Fibroblast of lung (primary cell): Measurements from ENCODE around the gene TTC23.

ENCODE experiments used
- EZH2 ChIP-seq: IDR thresholded peaks from 2 replicates; pipeline ENCODE4 v1.5.1; 2012; ENCODE audit warnings: low read length, control low read depth, mild to moderate bottlenecking; ENCODE audit errors: missing control alignments
- TF ChIP-seq, protein P1 (sequence below), 2 donors: IDR thresholded peaks in 1 of 2; conservative IDR thresholded peaks in 1 of 2; 1 replicate in 1 of 2; 2 replicates in 1 of 2; pipeline ENCODE4 v1.5.1; 2011 to 2012; ENCODE audit warnings: low read length in 2 of 2, control low read depth in 1 of 2, inconsistent platforms in 1 of 2, low read depth in 1 of 2, mild to moderate bottlenecking in 1 of 2

DNA sequence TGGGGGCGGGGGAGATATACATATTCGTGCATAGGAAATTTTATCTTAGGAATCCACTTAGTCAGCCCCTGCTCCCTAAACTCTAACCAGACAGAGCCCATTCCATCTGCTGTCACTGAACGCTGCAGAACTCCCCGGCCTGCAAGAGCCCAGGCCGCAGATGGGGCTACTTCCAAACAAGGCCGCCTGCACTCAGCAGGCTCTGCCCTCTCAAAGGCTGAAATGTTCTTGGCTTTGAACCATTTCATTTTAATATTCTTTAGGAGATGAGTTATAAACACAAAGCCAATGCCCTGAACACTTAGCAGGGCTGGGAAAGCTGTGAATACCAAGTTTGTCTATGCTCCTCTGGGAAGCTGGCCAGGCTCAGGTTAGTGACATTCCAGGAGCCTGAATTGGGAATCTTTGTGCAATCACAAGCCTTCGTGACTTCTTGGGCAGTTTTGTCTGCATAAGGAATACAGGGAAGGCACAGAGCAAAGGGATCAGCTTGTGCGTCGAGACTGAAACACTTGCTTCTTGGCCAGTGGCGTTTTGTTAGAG is 79.5 kb downstream of the TTC23 start:
- TF ChIP-seq, protein P1, sequence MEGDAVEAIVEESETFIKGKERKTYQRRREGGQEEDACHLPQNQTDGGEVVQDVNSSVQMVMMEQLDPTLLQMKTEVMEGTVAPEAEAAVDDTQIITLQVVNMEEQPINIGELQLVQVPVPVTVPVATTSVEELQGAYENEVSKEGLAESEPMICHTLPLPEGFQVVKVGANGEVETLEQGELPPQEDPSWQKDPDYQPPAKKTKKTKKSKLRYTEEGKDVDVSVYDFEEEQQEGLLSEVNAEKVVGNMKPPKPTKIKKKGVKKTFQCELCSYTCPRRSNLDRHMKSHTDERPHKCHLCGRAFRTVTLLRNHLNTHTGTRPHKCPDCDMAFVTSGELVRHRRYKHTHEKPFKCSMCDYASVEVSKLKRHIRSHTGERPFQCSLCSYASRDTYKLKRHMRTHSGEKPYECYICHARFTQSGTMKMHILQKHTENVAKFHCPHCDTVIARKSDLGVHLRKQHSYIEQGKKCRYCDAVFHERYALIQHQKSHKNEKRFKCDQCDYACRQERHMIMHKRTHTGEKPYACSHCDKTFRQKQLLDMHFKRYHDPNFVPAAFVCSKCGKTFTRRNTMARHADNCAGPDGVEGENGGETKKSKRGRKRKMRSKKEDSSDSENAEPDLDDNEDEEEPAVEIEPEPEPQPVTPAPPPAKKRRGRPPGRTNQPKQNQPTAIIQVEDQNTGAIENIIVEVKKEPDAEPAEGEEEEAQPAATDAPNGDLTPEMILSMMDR (conservative IDR thresholded peaks at IDR 0.05 in 1 of 2, IDR thresholded peaks at IDR 0.05 in 1 of 2; ENCODE audit: low read depth in 1 of 2, low read length in 2 of 2), result no peak
- no peak for TF ChIP-seq EZH2
